Right lobe of liver (tissue), 6 donors: ENCODE results near the gene B4GALT3. TPM values are rescaled to one million over a fixed set of nuclear protein-coding genes. Genes with fewer than 3 reads are reported as not detected.

Experiments
- ATAC-seq, 4 donors: fragments of 200-7000 bp; cut with Tn5 transposase; one replicate each; pipeline ENCODE4 v1.9.1; 2020; ENCODE audit warnings: mild to moderate bottlenecking in 4 of 4, moderate library complexity in 4 of 4
- DNase-seq, 3 donors: peaks; one replicate each; pipeline ENCODE4 v3.0.0-alpha.2; 2020
- H3K27ac ChIP-seq, 3 donors: fragments of 200-600 bp; one replicate each; pipeline ENCODE4 v1.8.0; 2022
- H3K27me3 ChIP-seq, 2 donors: fragments of 200-600 bp; one replicate each; pipeline ENCODE4 v1.8.0; 2022
- H3K36me3 ChIP-seq, 4 donors: fragments of 200-600 bp; sonication (generic) in 1 of 4; one replicate each; pipeline versions ENCODE4 v1.5.1 to v1.8.0; 2017 to 2022; ENCODE audit warnings: control low read depth in 1 of 4
- H3K4me1 ChIP-seq, 4 donors: fragments of 200-600 bp; sonication (generic) in 1 of 4; one replicate each; pipeline versions ENCODE4 v1.5.1 to v1.8.0; 2017 to 2022; ENCODE audit warnings: control low read depth in 1 of 4
- H3K4me3 ChIP-seq, 3 donors: fragments of 200-600 bp; one replicate each; pipeline ENCODE4 v1.8.0; 2022
- H3K9me3 ChIP-seq, 4 donors: fragments of 200-600 bp; sonication (generic) in 1 of 4; one replicate each; pipeline versions ENCODE4 v1.5.1 to v1.8.0; 2017 to 2022; ENCODE audit warnings: control low read depth in 1 of 4
- POLR2A ChIP-seq: fragments of 450-650 bp; IDR thresholded peaks from one replicate; pipeline ENCODE4 v1.6.1; 2017; ENCODE audit warnings: antibody characterized with exemption, mild to moderate bottlenecking
- WGBS: methylation state at CpG from one replicate; pipeline ENCODE4 v1.1.6; 2018; ENCODE audit warnings: low coverage, low lambda C conversion rate; ENCODE audit not compliant: insufficient coverage; ENCODE audit errors: missing lambda C conversion rate; 5-methylcytosine and 5-hydroxymethylcytosine counted together
- intact Hi-C, 2 donors: fragments of 100-400 bp; cut with DNase I; formaldehyde crosslinking; loops; one replicate each; pipeline versions ENCODE4 v1.11.2 to v1.14.1; 2022
- total RNA-seq, 6 experiments: library from RNA; depleted of rRNA in 2 of 6; stranded (reverse); fragments of >200 nt in 2 of 6; fragmentation: NEBNext Ultra II Directional in 3 of 6; extraction: Animal tissue kit (Norgen Biotek cat#: 25700) in 3 of 6; gene quantifications; one replicate each; pipeline versions ENCODE4 v1.1.0 to v1.2.4, GENCODE V29; 2016 to 2023
- TF ChIP-seq, protein P1 (sequence below), 4 donors: fragments of 200-600 bp in 3 of 4; fragments of 450-650 bp in 1 of 4; IDR thresholded peaks; one replicate each; pipeline versions ENCODE4 v1.5.1 to v1.8.0; 2016 to 2022; ENCODE audit warnings: antibody characterized with exemption in 4 of 4, mild to moderate bottlenecking in 2 of 4
- donor health status: DM: no; HTN: yes; CAD: no.
- donor health status: DM: no; HTN: no; CAD: no.
- donor health status: DM: no; HTN: no; CAD: no.
- donor health status: DM: no; HTN: yes; CAD: no.
- donor health status: DM: no; HTN: yes; CAD: no.

The B4GALT3 gene
- total RNA-seq, 6 experiments from 2014 or later, result 10.9 to 21.1 (median 13.1) TPM

GRCh38 chr1:161140755-161141400, 36.4 kb downstream of the B4GALT3 start:
- no peaks in the 10 kb centered on the region for H3K4me1 ChIP-seq
- H3K9me3 ChIP-seq, result no peaks in the 10 kb centered on the region
- H3K36me3 ChIP-seq, result no peaks in the 10 kb centered on the region
- no peak overlapping the region for H3K27ac ChIP-seq
- H3K4me3 ChIP-seq, result no peak overlapping the region
- DNase-seq (no peak), ATAC-seq (no peak)
- 82% methylated on average over 10 of the region's 29 CpGs for WGBS
- H3K27me3 ChIP-seq, result no peaks in the 10 kb centered on the region
- intact Hi-C loops, result no loop called here
- TF ChIP-seq, protein P1, sequence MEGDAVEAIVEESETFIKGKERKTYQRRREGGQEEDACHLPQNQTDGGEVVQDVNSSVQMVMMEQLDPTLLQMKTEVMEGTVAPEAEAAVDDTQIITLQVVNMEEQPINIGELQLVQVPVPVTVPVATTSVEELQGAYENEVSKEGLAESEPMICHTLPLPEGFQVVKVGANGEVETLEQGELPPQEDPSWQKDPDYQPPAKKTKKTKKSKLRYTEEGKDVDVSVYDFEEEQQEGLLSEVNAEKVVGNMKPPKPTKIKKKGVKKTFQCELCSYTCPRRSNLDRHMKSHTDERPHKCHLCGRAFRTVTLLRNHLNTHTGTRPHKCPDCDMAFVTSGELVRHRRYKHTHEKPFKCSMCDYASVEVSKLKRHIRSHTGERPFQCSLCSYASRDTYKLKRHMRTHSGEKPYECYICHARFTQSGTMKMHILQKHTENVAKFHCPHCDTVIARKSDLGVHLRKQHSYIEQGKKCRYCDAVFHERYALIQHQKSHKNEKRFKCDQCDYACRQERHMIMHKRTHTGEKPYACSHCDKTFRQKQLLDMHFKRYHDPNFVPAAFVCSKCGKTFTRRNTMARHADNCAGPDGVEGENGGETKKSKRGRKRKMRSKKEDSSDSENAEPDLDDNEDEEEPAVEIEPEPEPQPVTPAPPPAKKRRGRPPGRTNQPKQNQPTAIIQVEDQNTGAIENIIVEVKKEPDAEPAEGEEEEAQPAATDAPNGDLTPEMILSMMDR (IDR thresholded peaks at IDR 0.05), result no peak
- TF ChIP-seq POLR2A, result no peak

DNA sequence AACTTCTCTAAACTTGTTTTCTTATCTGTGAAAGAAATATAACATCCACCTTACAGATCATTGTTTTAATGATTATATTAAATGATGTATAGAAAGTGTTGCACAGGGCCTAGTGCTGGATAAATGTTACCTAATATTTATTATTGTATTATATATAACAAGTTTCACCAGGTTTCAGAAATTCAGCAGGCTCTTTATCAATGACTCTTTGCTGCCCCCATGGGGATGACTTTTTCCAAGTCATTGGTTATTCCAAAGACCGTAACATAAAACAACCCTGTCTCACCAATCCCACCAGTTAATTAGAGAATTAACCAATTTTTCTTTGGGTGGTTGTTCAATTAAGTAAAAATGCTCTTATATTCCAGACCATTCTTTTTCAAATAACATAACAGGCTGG, 37.5 kb downstream of the B4GALT3 start:
- DNase-seq, result no peak
- intact Hi-C loops, result no loop called here
- no peak for TF ChIP-seq POLR2A
- TF ChIP-seq, protein P1 (IDR thresholded peaks at IDR 0.05), result peak; percentile 56 to 70 (median 62)
- Histone ChIP-seq H3K27me3 (no peaks in the 10 kb centered on the region), H3K36me3 (no peaks in the 10 kb centered on the region), H3K4me1 (no peaks in the 10 kb centered on the region), H3K27ac (no peak overlapping the region), H3K9me3 (no peaks in the 10 kb centered on the region), H3K4me3 (no peak overlapping the region)
- peak; percentile 66 to 79 (median 76) for ATAC-seq
- 5% methylated on average over 1 of the region's 1 CpG for WGBS

DNA sequence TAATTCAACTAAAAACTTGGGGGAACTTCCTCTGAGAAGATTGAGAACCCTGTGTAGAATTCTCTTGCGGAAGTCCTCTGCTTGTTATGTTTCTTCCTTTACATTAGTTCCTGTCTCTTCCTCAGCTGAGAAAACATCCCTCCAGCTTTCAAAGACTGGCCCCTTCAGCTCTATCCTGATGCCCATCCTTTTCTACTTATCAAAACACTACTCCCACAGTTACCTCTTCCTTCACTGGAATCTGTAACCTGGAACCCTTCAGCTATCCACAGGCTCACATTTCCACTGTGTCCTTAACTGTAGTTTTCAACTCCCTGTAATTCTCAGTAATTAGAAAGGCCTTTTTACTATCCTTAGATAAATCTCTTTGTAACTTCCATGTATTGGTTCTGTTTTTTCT, 38.9 kb downstream of the B4GALT3 start:
- intact Hi-C loops, result no loop called here
- WGBS, result 73% methylated on average over 1 of the region's 1 CpG
- Histone ChIP-seq H3K27me3 (no peaks in the 10 kb centered on the region), H3K4me3 (no peak overlapping the region), H3K36me3 (no peaks in the 10 kb centered on the region), H3K27ac (no peak overlapping the region), H3K4me1 (peaks cover 0 to 5% (median 1%) of the 10 kb centered on the region in 4 donors), H3K9me3 (no peaks in the 10 kb centered on the region)
- peak in 1 of 4 donors; percentile 23 for ATAC-seq
- TF ChIP-seq, protein P1 (IDR thresholded peaks at IDR 0.05), result no peak
- TF ChIP-seq POLR2A, result no peak
- DNase-seq, result no peak

DNA sequence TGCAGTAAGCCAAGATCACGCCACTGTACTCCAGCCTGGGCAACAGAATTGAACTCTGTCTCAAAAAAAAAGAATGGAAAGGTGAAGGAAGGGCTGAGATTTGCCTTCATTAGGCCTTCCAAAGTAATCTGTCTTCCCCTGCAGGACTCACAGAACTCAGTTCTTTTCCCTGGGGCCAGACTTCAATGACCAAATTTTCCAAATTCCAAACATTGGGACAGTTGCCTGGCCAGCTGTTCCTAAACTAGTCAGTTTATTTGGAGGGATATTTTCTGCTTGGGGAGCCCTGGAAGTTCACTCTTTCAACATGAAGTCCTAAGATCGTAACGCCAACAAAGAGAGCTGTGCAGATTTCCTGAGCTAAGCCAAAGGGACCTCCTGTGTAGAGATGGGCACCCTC, 39.4 kb downstream of the B4GALT3 start:
- intact Hi-C loops, result no loop called here
- TF ChIP-seq, protein P1 (IDR thresholded peaks at IDR 0.05), result no peak
- TF ChIP-seq POLR2A, result no peak
- Histone ChIP-seq H3K27ac (no peak overlapping the region), H3K4me3 (no peak overlapping the region), H3K9me3 (no peaks in the 10 kb centered on the region), H3K4me1 (peaks cover 0 to 7% (median 2%) of the 10 kb centered on the region in 4 donors), H3K36me3 (no peaks in the 10 kb centered on the region), H3K27me3 (no peaks in the 10 kb centered on the region)
- DNase-seq, result no peak
- 71% methylated on average over 3 of the region's 3 CpGs for WGBS
- no peak for ATAC-seq
